HL-60 (cell line): ENCODE data around the gene PCDHGB6.
"Not testable (repeated sequence)": the region's sequence is repeated elsewhere in the genome, so short reads cannot be mapped to it uniquely, and the experiment has no call there.

ENCODE experiments used
- DNase-seq, 2 experiments: peaks; one replicate each; pipeline ENCODE4 v3.0.0-alpha.2; 2010 to 2020; ENCODE audit warnings: low read depth in 1 of 2, low spot score in 1 of 2
- H3K27ac ChIP-seq: fragments of 250-450 bp; sonication (Bioruptor Pico); replicated peaks from 2 replicates; pipeline ENCODE4 v1.5.1; 2020; ENCODE audit warnings: mild to moderate bottlenecking, moderate library complexity
- H3K27me3 ChIP-seq: fragments of 250-450 bp; sonication (Bioruptor Pico); 2 replicates; pipeline ENCODE4 v1.5.1; 2021; ENCODE audit warnings: mild to moderate bottlenecking, moderate library complexity; ENCODE audit not compliant: insufficient read depth, poor library complexity, severe bottlenecking
- H3K4me3 ChIP-seq: replicated peaks from 2 replicates; pipeline ENCODE4 v1.5.1; 2011; ENCODE audit warnings: mild to moderate bottlenecking, control low read depth, low read length; ENCODE audit not compliant: insufficient read depth
- CTCF ChIP-seq: IDR thresholded peaks from one replicate; pipeline ENCODE4 v1.5.1; 2011; ENCODE audit warnings: low read length, control low read depth, inconsistent platforms; ENCODE audit not compliant: insufficient read depth
- GABPA ChIP-seq: IDR thresholded peaks from 2 replicates; pipeline ENCODE4 v1.6.1; 2012; ENCODE audit warnings: low read depth
- POLR2AphosphoS5 ChIP-seq: IDR thresholded peaks from 2 replicates; pipeline ENCODE4 v1.6.1; 2012; ENCODE audit warnings: low read depth
- REST ChIP-seq: IDR thresholded peaks from 2 replicates; pipeline ENCODE4 v1.6.1; 2012; ENCODE audit warnings: low read depth; ENCODE audit not compliant: insufficient replicate concordance
- SPI1 ChIP-seq: IDR thresholded peaks from 2 replicates; pipeline ENCODE4 v1.6.1; 2012; ENCODE audit warnings: low read depth, mild to moderate bottlenecking, borderline replicate concordance

PCDHGB6 gene

GRCh38 chr5:141413540-141414069 lies 5.8 kb downstream of the PCDHGB6 start:
- Histone ChIP-seq H3K27me3 (peaks cover 5% of the 10 kb centered on the region), H3K4me3 (peak overlapping the region; percentile 68), H3K27ac (no peak overlapping the region)
- DNase-seq = peak in 1 of 2 experiments; percentile 21
- TF ChIP-seq GABPA (no peak), SPI1 (no peak), REST (no peak), CTCF (no peak), POLR2AphosphoS5 (no peak)

GRCh38 chr5:141414548-141415274 lies 6.9 kb downstream of the PCDHGB6 start:
- H3K4me3 ChIP-seq, H3K27me3 ChIP-seq, DNase-seq, H3K27ac ChIP-seq: not testable (repeated sequence)

GRCh38 chr5:141415275-141415618 lies 7.4 kb downstream of the PCDHGB6 start:
- not testable (repeated sequence) for H3K27ac ChIP-seq, H3K4me3 ChIP-seq, H3K27me3 ChIP-seq, DNase-seq

GRCh38 chr5:141417494-141418172 lies 9.8 kb downstream of the PCDHGB6 start, which contains the start of gene PCDHGB7:
Gene PCDHGB7, plus strand, starts transcription at chr5:141417677. Its CDS starts 183 bp downstream, at chr5:141417860.
- not testable (repeated sequence) for H3K27ac ChIP-seq
- DNase-seq = peak in 1 of 2 experiments; percentile 79
- Histone ChIP-seq H3K27me3 (peaks cover 12% of the 10 kb centered on the region), H3K4me3 (peak within 1 kb of the TSS; percentile 51)
- TF ChIP-seq CTCF = peak; percentile 75

GRCh38 chr5:141419074-141419880 lies 11.5 kb downstream of the PCDHGB6 start:
- H3K27ac ChIP-seq = no peak overlapping the region
- TF ChIP-seq CTCF = no peak
- no peak overlapping the region for H3K4me3 ChIP-seq
- no peak for DNase-seq
- peaks cover 9% of the 10 kb centered on the region for H3K27me3 ChIP-seq
